Measurements from ENCODE around the gene PIK3R3.

- TF ChIP-seq POLR2A (IDR thresholded peaks at IDR 0.05) (no peak), CTCF (IDR thresholded peaks at IDR 0.05) (no peak)
Observed at GRCh38 chr1:46041551-46041950, 90.9 kb downstream of the PIK3R3 start.
